ENCODE results near the gene EHD4. TPM values are rescaled to one million over a fixed set of nuclear protein-coding genes. Genes with fewer than 3 reads are reported as not detected.

The EHD4 gene
- total and polyA plus RNA-seq, 9 of the 15 experiments (the other 6 are each of a cell fraction or from before 2014, with no cell fraction given), result 0.89 to 10.3 (median 6.4) TPM

GRCh38 chr15:41928637-41929620, 43.4 kb downstream of the EHD4 start (continued):
- TF ChIP-seq DEAF1 (CRISPR knock-in tag; IDR thresholded peaks at IDR 0.05) (no peak), SPI1 (IDR thresholded peaks at IDR 0.05; ENCODE audit: borderline replicate concordance, low read depth, low read length) (no peak), NFIX (CRISPR knock-in tag; IDR thresholded peaks at IDR 0.05; ENCODE audit: low read depth) (no peak), NCOA2 (IDR thresholded peaks at IDR 0.05; ENCODE audit: partially characterized antibody in 2 of 2) (no peak), TEAD2 (tag; IDR thresholded peaks at IDR 0.05) (no peak), SUPT5H (IDR thresholded peaks at IDR 0.05) (no peak), SMARCB1 (IDR thresholded peaks at IDR 0.05; ENCODE audit: insufficient read length, low read depth) (no peak), MBD2 (IDR thresholded peaks at IDR 0.05; ENCODE audit: borderline replicate concordance, low read depth) (no peak), BRF2 (IDR thresholded peaks at IDR 0.05; ENCODE audit: borderline replicate concordance, insufficient read depth, insufficient read length) (no peak), ZNF780A (CRISPR knock-in tag; IDR thresholded peaks at IDR 0.05) (no peak)

All from K562 (cell line).